CD4-positive, CD25-positive, alpha-beta regulatory T cell (primary cell): ENCODE results near the gene FABP3. TPM values are rescaled to one million over a fixed set of nuclear protein-coding genes. Genes with fewer than 3 reads are reported as not detected.
A peak's percentile ranks its signal among the peaks of the same experiment; 100 is the strongest.

Experiments used
- ATAC-seq, 2 donors: fragments of 150-1000 bp; cut with Tn5 transposase; one replicate each; pipeline ENCODE4 v1.10.0; 2021; ENCODE audit warnings: low read depth in 2 of 2, moderate number of reproducible peaks in 2 of 2, moderate library complexity in 1 of 2
- DNase-seq, 3 donors: peaks; one replicate each; pipeline versions ENCODE4 v3.0.0 to v3.0.0-alpha.2; 2012 to 2022; ENCODE audit warnings: mixed read lengths in 1 of 3
- H3K27ac ChIP-seq: one replicate; pipeline ENCODE4 v1.7.0; 2013; ENCODE audit warnings: mild to moderate bottlenecking, low read length; ENCODE audit not compliant: insufficient read depth, poor library complexity, severe bottlenecking
- H3K27me3 ChIP-seq: one replicate; pipeline ENCODE4 v1.7.0; 2013; ENCODE audit warnings: low read length; ENCODE audit not compliant: control insufficient read depth, insufficient read depth
- H3K36me3 ChIP-seq: one replicate; pipeline ENCODE4 v1.7.0; 2013; ENCODE audit warnings: mild to moderate bottlenecking, low read length, moderate library complexity; ENCODE audit not compliant: control insufficient read depth, insufficient read depth
- H3K4me1 ChIP-seq: 2 replicates; pipeline ENCODE4 v1.7.0; 2013; ENCODE audit warnings: mild to moderate bottlenecking, low read length; ENCODE audit not compliant: insufficient read depth, control insufficient read depth, poor library complexity, severe bottlenecking
- H3K4me3 ChIP-seq: one replicate; pipeline ENCODE4 v1.7.0; 2013; ENCODE audit warnings: low read depth, mild to moderate bottlenecking, low read length, moderate library complexity
- H3K9me3 ChIP-seq, 2 experiments: 1 replicate in 1 of 2; 2 replicates in 1 of 2; pipeline ENCODE4 v1.7.0; 2013; ENCODE audit warnings: low read length in 2 of 2, mild to moderate bottlenecking in 1 of 2, moderate library complexity in 1 of 2; ENCODE audit not compliant: control insufficient read depth in 2 of 2
- H3K27ac Mint-ChIP-seq, 3 donors: one replicate each; pipeline ENCODE4 v1.8.0; 2020 to 2022; ENCODE audit warnings: mild to moderate bottlenecking in 3 of 3, mixed read lengths in 3 of 3, moderate library complexity in 2 of 3
- H3K27me3 Mint-ChIP-seq: one replicate; pipeline ENCODE4 v1.8.0; 2022; ENCODE audit warnings: mild to moderate bottlenecking, mixed read lengths
- H3K36me3 Mint-ChIP-seq: one replicate; pipeline ENCODE4 v1.8.0; 2020; ENCODE audit warnings: mixed read lengths
- H3K4me1 Mint-ChIP-seq, 4 donors: one replicate each; pipeline ENCODE4 v1.8.0; 2020 to 2022; ENCODE audit warnings: mixed read lengths in 4 of 4, mild to moderate bottlenecking in 1 of 4
- H3K4me3 Mint-ChIP-seq, 4 donors: one replicate each; pipeline ENCODE4 v1.8.0; 2020 to 2022; ENCODE audit warnings: mild to moderate bottlenecking in 4 of 4, mixed read lengths in 4 of 4, moderate library complexity in 3 of 4
- H3K9me3 Mint-ChIP-seq, 7 donors: one replicate each; pipeline ENCODE4 v1.8.0; 2020 to 2022; ENCODE audit warnings: mixed read lengths in 7 of 7, mild to moderate bottlenecking in 3 of 7, moderate library complexity in 2 of 7
- polyA plus RNA-seq, 4 donors: library from polyadenylated mRNA; unstranded; fragments of 300-500 nt; fragmentation: Illumina TruSeq; gene quantifications; one replicate each; pipeline ENCODE4 v1.2.3, GENCODE V29; 2021
- total RNA-seq: library from RNA; stranded (reverse); gene quantifications from one replicate; pipeline ENCODE4 v1.2.3, GENCODE V29; 2022

FABP3 gene
- total RNA-seq (not detected), polyA plus RNA-seq (not detected)

- Histone ChIP-seq H3K4me1 (peaks cover 11% of the 10 kb centered on the region), H3K4me3 (peak within 1 kb of the TSS; percentile 24), H3K27me3 (no peaks in the 10 kb centered on the region), H3K9me3 (no peaks in the 10 kb centered on the region), H3K27ac (no peak within 1 kb of the TSS), H3K36me3 (no peaks in the 10 kb centered on the region)
- Mint-ChIP-seq H3K9me3 (no peaks in the 10 kb centered on the region), H3K36me3 (no peaks in the 10 kb centered on the region), H3K4me1 (peaks cover 0 to 23% (median 8%) of the 10 kb centered on the region in 4 donors), H3K27ac (peak within 1 kb of the TSS in 2 of 3 donors; percentile 13 to 91), H3K27me3 (peaks cover 18% of the 10 kb centered on the region), H3K4me3 (peak within 1 kb of the TSS; percentile 43 to 90 (median 83))
- ATAC-seq (peak; percentile 46 to 47), DNase-seq (peak in 1 of 3 donors; percentile 23)
These were observed at the start of gene FABP3 for GRCh38 chr1:31373056-31373896. Gene FABP3, minus strand, starts transcription at chr1:31373076. Its CDS starts 62 bp downstream, at chr1:31373014.

DNA sequence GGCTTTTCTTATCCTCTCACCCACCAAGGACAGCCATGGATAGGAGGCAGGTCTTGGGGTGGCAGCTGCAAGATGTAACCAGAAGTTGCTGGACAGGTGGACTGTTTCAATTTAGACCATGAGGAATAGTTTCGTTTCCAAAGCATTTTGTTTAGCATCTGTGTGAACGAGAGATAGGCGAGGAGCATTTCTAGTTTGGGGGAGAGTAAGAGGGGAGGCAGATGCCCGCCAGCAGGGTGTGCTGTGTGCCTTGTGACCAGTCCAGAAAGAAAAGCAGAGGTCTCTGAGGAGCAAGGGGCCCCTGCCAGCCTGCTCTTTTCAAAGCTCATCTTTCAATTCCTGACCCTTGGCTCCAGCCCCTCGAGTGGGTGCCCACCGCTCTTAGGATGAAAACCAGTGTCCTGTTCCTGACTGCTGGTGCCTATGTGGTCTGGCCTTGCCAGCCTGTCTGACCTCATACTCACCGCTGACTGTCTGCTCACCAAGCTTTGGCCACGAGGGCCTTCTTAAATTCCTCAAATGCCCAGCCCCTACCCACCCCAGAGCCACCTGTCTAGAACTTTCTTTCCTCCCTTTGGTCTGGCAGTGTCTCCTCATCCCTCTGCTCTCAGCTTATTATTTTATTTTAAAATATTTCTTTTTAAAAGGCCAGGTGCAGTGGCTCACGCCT, 48.6 kb upstream of the FABP3 start:
- H3K4me1 ChIP-seq = no peaks in the 10 kb centered on the region
- no peak for ATAC-seq
- H3K36me3 ChIP-seq = no peaks in the 10 kb centered on the region
- H3K27me3 ChIP-seq = peaks cover 12% of the 10 kb centered on the region
- peaks cover 0 to 2% (median 0%) of the 10 kb centered on the region in 7 donors for H3K9me3 Mint-ChIP-seq
- DNase-seq = no peak
- H3K27me3 Mint-ChIP-seq = peaks cover 47% of the 10 kb centered on the region
- no peak overlapping the region for H3K4me3 ChIP-seq
- no peak overlapping the region for H3K27ac ChIP-seq
- no peaks in the 10 kb centered on the region for H3K36me3 Mint-ChIP-seq
- H3K27ac Mint-ChIP-seq = no peak overlapping the region
- no peaks in the 10 kb centered on the region for H3K9me3 ChIP-seq
- H3K4me3 Mint-ChIP-seq = no peak overlapping the region
- no peaks in the 10 kb centered on the region for H3K4me1 Mint-ChIP-seq

- no peak overlapping the region for H3K27ac Mint-ChIP-seq
- no peak for ATAC-seq
- DNase-seq = no peak
- Histone ChIP-seq H3K9me3 (no peaks in the 10 kb centered on the region), H3K27ac (no peak overlapping the region), H3K4me3 (no peak overlapping the region), H3K27me3 (peaks cover 12% of the 10 kb centered on the region), H3K4me1 (no peaks in the 10 kb centered on the region), H3K36me3 (no peaks in the 10 kb centered on the region)
- no peak overlapping the region for H3K4me3 Mint-ChIP-seq
- H3K9me3 Mint-ChIP-seq = peaks cover 0 to 2% (median 0%) of the 10 kb centered on the region in 7 donors
- no peaks in the 10 kb centered on the region for H3K4me1 Mint-ChIP-seq
- H3K36me3 Mint-ChIP-seq = no peaks in the 10 kb centered on the region
- H3K27me3 Mint-ChIP-seq = peaks cover 51% of the 10 kb centered on the region
These were observed 47.8 kb upstream of the FABP3 start for GRCh38 chr1:31420716-31421115.

DNA sequence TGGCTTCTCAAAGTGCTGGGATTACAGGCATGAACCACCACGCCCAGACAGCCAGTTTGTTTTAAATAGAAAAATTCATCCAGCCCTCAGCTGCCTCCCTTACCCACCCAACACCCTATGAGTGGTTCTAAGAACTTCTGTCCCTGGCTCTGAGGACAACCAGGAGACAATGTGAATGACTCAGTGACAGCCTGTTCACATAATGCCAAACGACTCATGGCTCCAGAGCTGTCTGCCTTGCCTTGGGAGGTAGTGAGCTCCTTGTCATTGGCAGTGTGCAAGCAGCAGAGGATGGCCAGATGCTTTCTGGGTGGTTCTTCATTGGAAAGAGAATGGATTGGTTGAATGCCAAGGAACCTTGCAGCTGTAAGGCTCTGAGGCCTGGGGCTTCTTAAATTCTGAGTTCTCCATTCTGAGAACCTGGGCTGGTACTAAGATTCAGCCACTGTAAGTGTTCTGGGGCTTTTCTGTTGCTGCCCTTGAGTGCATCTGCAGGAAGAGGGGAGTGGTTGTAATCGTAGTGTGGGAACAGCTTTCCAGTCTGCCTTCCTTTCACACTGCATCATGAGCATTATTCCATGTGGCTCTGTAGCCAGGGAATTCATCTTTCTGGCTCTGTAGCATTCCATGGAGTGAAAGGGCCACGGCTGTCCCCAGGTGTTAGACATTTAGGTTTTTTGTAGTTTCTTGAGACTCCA, 45.9 kb upstream of the FABP3 start:
- Histone ChIP-seq H3K9me3 (no peaks in the 10 kb centered on the region), H3K36me3 (no peaks in the 10 kb centered on the region), H3K27me3 (peaks cover 23% of the 10 kb centered on the region), H3K4me1 (peaks cover 5% of the 10 kb centered on the region), H3K27ac (no peak overlapping the region), H3K4me3 (no peak overlapping the region)
- ATAC-seq = no peak
- DNase-seq = no peak
- Mint-ChIP-seq H3K4me1 (peaks cover 0 to 2% (median under 1%) of the 10 kb centered on the region in 4 donors), H3K9me3 (peaks cover 0 to 5% (median 0%) of the 10 kb centered on the region in 7 donors), H3K27me3 (peaks cover 66% of the 10 kb centered on the region), H3K27ac (no peak overlapping the region), H3K36me3 (no peaks in the 10 kb centered on the region), H3K4me3 (no peak overlapping the region)

DNA sequence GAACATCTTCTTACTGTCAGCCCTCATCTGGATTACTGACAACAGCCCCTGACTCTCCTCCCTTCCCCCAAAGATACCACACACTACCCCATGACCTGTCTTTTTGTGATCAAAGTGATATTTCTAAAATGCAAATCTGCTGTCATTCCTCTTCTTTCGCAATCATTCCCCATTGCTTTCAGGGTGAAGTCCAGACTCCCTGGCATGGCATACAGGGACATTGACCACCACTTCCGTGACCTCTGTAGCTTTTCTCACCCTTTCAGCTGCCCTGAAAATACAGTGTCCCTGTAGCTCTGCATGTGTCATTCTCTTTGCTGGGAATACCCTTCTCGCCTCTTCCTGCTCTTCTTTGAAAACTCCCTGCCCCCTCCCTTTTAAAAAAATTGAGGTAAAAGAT, 44.3 kb upstream of the FABP3 start:
- Histone ChIP-seq H3K4me3 (no peak overlapping the region), H3K27ac (no peak overlapping the region), H3K27me3 (peaks cover 24% of the 10 kb centered on the region), H3K4me1 (peaks cover 11% of the 10 kb centered on the region), H3K9me3 (no peaks in the 10 kb centered on the region), H3K36me3 (no peaks in the 10 kb centered on the region)
- no peak overlapping the region for H3K27ac Mint-ChIP-seq
- H3K36me3 Mint-ChIP-seq = no peaks in the 10 kb centered on the region
- no peak for ATAC-seq
- H3K4me3 Mint-ChIP-seq = peak overlapping the region in 2 of 4 donors; percentile 23 to 56
- peaks cover 0 to 5% (median 0%) of the 10 kb centered on the region in 7 donors for H3K9me3 Mint-ChIP-seq
- peaks cover 0 to 11% (median 4%) of the 10 kb centered on the region in 4 donors for H3K4me1 Mint-ChIP-seq
- peaks cover 69% of the 10 kb centered on the region for H3K27me3 Mint-ChIP-seq
- no peak for DNase-seq

DNA sequence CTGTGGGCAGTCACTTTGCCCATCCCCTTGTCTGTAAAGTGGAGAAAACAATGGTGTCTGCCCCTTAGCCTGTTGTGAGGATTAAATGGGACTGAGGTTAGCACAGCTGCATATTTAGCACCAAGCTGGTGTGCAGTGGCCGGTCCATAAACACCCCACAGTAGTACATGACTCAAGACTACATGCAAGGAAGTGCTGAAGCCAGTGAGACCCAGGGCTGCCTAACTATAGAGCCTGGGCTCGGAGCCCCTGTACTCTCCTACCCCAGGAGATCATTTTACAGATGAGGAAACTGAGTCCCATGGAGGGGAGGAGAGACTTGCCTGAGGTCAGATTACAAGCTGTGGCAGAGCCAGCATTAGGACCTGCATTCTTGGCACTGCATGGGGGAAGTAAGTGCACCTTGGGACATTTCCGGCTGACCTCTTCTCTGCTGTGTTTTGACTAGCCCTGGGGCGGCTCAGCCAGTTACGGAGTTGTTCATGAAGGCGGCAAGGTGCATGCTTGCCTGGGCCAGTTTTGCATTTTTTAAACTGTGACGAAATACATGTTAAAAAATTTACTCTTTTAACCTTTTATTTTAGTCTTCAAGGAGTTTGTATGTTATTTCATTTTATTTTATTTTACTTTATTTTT, 43.3 kb upstream of the FABP3 start:
- Histone ChIP-seq H3K27ac (no peak overlapping the region), H3K4me1 (peaks cover 11% of the 10 kb centered on the region), H3K9me3 (no peaks in the 10 kb centered on the region), H3K36me3 (no peaks in the 10 kb centered on the region), H3K4me3 (no peak overlapping the region), H3K27me3 (peaks cover 28% of the 10 kb centered on the region)
- Mint-ChIP-seq H3K27ac (no peak overlapping the region), H3K4me3 (peak overlapping the region in 1 of 4 donors; percentile 35), H3K9me3 (peaks cover 0 to 5% (median 0%) of the 10 kb centered on the region in 7 donors), H3K36me3 (no peaks in the 10 kb centered on the region), H3K27me3 (peaks cover 73% of the 10 kb centered on the region), H3K4me1 (peaks cover 0 to 11% (median 4%) of the 10 kb centered on the region in 4 donors)
- ATAC-seq (no peak), DNase-seq (no peak)

- DNase-seq (no peak), ATAC-seq (no peak)
- Mint-ChIP-seq H3K4me1 (peaks cover 0 to 11% (median 4%) of the 10 kb centered on the region in 4 donors), H3K9me3 (peaks cover 0 to 5% (median 0%) of the 10 kb centered on the region in 7 donors), H3K36me3 (no peaks in the 10 kb centered on the region), H3K4me3 (peak overlapping the region in 1 of 4 donors; percentile 76), H3K27me3 (peaks cover 76% of the 10 kb centered on the region), H3K27ac (no peak overlapping the region)
- H3K9me3 ChIP-seq = no peaks in the 10 kb centered on the region
- H3K27me3 ChIP-seq = peaks cover 33% of the 10 kb centered on the region
- no peak overlapping the region for H3K27ac ChIP-seq
- H3K4me3 ChIP-seq = no peak overlapping the region
- peaks cover 11% of the 10 kb centered on the region for H3K4me1 ChIP-seq
- no peaks in the 10 kb centered on the region for H3K36me3 ChIP-seq
These were observed 42.8 kb upstream of the FABP3 start for GRCh38 chr1:31415658-31416057.
